Measurements from ENCODE around the gene TMPRSS7. TPM values are rescaled to one million over a fixed set of nuclear protein-coding genes. Genes with fewer than 3 reads are reported as not detected.

Gene TMPRSS7
- total RNA-seq, 1 experiment from 2014 or later = not detected

DNA sequence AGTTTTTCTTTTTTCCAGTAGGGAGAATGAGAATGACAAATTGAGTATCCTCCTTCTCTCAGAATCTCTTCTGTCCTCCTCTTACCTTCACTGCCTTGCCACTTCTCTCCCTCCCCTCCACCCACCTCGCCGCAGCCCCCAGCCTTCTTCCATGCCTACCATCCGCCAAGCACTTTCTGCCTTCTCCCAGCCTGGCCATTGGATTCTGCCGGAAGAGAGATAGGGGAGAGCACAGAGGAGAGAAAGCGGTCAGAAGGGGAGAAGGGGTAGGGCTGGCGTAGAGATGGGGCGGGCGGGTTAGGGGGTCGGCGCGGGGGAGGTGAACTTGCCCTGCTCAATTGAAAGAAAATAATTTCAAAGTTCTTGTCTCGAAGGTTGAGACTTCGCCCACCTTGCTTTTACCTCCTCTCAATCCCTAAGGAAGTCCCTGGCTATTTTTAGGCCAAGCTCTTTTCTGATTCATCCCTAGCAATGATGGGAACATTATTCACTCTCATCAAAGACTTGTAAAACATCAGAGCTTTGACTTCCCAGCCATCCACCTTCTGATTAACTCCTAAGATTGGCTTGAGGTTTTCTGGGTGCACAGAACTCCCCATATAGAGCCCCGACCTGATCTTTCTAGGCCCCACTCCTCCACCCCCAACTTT, 52.5 kb downstream of the TMPRSS7 start:
- peak; percentile 61 for DNase-seq (ENCODE audit: unreplicated experiment)
- peaks cover 21% of the 10 kb centered on the region for H3K36me3 Mint-ChIP-seq (ENCODE audit: insufficient read depth, unreplicated experiment)
- intact Hi-C loops (cut with micrococcal nuclease) = loop anchor here (1.0 to 2.0 kb wide), 4 partner anchors 12 to 98 kb away; no protein-coding TSS in a partner anchor
- H3K27ac Mint-ChIP-seq (ENCODE audit: low read depth, unreplicated experiment) = peak overlapping the region; percentile 96
- no TSS peak for BruUV-seq (replicated peaks)
- ChIA-PET CTCF (interaction anchor here (1.6 kb wide), 1 partner anchor 43 kb away, joined by 6 read pairs; no protein-coding TSS in a partner anchor), POLR2A (interaction anchor here (0.5 to 2.0 kb wide), 11 partner anchors 8 to 238 kb away, joined by 3 to 11 read pairs (median 4); partner anchors contain the start of gene ABHD10)
- no peaks in the 10 kb centered on the region for H3K27me3 Mint-ChIP-seq (ENCODE audit: insufficient read depth, unreplicated experiment)
- TF ChIP-seq, protein P1, sequence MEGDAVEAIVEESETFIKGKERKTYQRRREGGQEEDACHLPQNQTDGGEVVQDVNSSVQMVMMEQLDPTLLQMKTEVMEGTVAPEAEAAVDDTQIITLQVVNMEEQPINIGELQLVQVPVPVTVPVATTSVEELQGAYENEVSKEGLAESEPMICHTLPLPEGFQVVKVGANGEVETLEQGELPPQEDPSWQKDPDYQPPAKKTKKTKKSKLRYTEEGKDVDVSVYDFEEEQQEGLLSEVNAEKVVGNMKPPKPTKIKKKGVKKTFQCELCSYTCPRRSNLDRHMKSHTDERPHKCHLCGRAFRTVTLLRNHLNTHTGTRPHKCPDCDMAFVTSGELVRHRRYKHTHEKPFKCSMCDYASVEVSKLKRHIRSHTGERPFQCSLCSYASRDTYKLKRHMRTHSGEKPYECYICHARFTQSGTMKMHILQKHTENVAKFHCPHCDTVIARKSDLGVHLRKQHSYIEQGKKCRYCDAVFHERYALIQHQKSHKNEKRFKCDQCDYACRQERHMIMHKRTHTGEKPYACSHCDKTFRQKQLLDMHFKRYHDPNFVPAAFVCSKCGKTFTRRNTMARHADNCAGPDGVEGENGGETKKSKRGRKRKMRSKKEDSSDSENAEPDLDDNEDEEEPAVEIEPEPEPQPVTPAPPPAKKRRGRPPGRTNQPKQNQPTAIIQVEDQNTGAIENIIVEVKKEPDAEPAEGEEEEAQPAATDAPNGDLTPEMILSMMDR (IDR thresholded peaks at IDR 0.05; ENCODE audit: unreplicated experiment) = no peak
- H3K4me1 Mint-ChIP-seq (ENCODE audit: insufficient read depth, unreplicated experiment) = peaks cover 25% of the 10 kb centered on the region
- no peaks in the 10 kb centered on the region for H3K9me3 Mint-ChIP-seq (ENCODE audit: unreplicated experiment)
- H3K4me3 Mint-ChIP-seq (ENCODE audit: unreplicated experiment) = peak overlapping the region; percentile 90

DNA sequence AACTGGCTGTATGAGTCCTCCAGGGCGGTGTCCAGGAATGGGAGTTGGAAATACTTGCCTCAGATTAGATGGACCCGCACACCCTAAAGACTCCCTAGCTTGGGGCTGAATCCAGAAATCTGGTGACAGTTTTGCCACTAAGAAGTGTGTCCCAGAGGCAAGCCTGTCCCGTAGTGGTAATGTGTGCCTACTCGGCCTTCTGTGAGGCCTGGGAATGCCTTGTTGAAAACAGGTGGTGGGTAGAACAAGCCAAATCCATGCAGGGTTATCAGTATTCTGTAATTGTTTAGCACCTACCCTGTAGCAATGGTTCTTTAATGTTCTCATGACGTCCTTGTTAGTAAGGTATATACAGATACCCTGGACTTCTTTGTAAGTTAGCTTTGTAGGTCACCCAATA, 53.2 kb downstream of the TMPRSS7 start:
- POLR2A ChIA-PET = interaction anchor here (0.5 to 2.0 kb wide), 10 partner anchors 9 to 238 kb away, joined by 3 to 11 read pairs (median 4); partner anchors contain the start of gene ABHD10
- Mint-ChIP-seq H3K27me3 (ENCODE audit: insufficient read depth, unreplicated experiment) (no peaks in the 10 kb centered on the region), H3K9me3 (ENCODE audit: unreplicated experiment) (no peaks in the 10 kb centered on the region), H3K4me3 (ENCODE audit: unreplicated experiment) (peak overlapping the region; percentile 90), H3K27ac (ENCODE audit: low read depth, unreplicated experiment) (peak overlapping the region; percentile 96), H3K36me3 (ENCODE audit: insufficient read depth, unreplicated experiment) (peaks cover 21% of the 10 kb centered on the region), H3K4me1 (ENCODE audit: insufficient read depth, unreplicated experiment) (peaks cover 29% of the 10 kb centered on the region)
- TF ChIP-seq, protein P1 (IDR thresholded peaks at IDR 0.05; ENCODE audit: unreplicated experiment) = no peak
- CTCF ChIA-PET = interaction anchor here (0.7 to 1.6 kb wide), 2 partner anchors 44 to 99 kb away, joined by 4 to 6 read pairs; no protein-coding TSS in a partner anchor
- no peak for DNase-seq (ENCODE audit: unreplicated experiment)
- BruUV-seq (replicated peaks) = no TSS peak
- intact Hi-C loops (cut with micrococcal nuclease) = loop anchor here (2.0 kb wide), 2 partner anchors 45 to 75 kb away; no protein-coding TSS in a partner anchor

DNA sequence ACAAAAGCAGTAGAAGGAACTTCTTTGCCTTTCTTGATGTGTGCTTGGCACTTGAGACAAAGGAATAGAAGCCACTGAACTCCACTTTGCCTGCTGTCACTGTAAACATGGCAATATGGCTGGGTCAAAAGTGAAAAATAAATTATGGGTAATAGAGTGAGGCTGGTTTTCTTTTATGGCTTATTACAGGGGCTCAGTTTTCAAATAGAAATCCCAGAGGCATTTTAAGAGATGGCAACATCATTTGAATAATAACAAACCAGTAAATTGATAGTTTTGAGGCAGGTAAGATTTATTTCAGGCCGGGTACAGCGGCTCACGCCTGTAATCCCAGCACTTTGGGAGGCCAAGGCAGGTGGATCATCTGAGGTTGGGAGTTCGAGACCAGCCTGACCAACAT, 54.4 kb downstream of the TMPRSS7 start:
- ChIA-PET POLR2A (interaction anchor here (1.1 to 2.0 kb wide), 3 partner anchors 7 to 473 kb away, joined by 3 to 10 read pairs (median 3); partner anchors contain the start of genes ATG3 and SLC35A5), CTCF (interaction anchor here (1.0 kb wide), 1 partner anchor 224 kb away, joined by 6 read pairs; no protein-coding TSS in a partner anchor)
- peaks cover 21% of the 10 kb centered on the region for H3K36me3 Mint-ChIP-seq (ENCODE audit: insufficient read depth, unreplicated experiment)

More for the DNA sequence above, 54.4 kb downstream of the TMPRSS7 start:
- no peak for DNase-seq (ENCODE audit: unreplicated experiment)
- Mint-ChIP-seq H3K27me3 (ENCODE audit: insufficient read depth, unreplicated experiment) (no peaks in the 10 kb centered on the region), H3K9me3 (ENCODE audit: unreplicated experiment) (no peaks in the 10 kb centered on the region), H3K4me3 (ENCODE audit: unreplicated experiment) (no peak overlapping the region), H3K4me1 (ENCODE audit: insufficient read depth, unreplicated experiment) (peaks cover 34% of the 10 kb centered on the region), H3K27ac (ENCODE audit: low read depth, unreplicated experiment) (no peak overlapping the region)
- intact Hi-C loops (cut with micrococcal nuclease) = no loop called here
- BruUV-seq (replicated peaks) = no TSS peak
- TF ChIP-seq, protein P1 (IDR thresholded peaks at IDR 0.05; ENCODE audit: unreplicated experiment) = no peak
